GM21786 (cell line): ENCODE measurements around the gene SLBP.

Source experiments
- ATAC-seq: cut with Tn5 transposase; IDR thresholded peaks from one replicate; pipeline ENCODE4 v1.9.1; 2021; ENCODE audit not compliant: unreplicated experiment

The SLBP gene

GRCh38 chr4:1727117-1728031, 15.3 kb upstream of the SLBP start:
- no peak for ATAC-seq

GRCh38 chr4:1726146-1726934, 14.2 kb upstream of the SLBP start:
- no peak for ATAC-seq

GRCh38 chr4:1725521-1725920, 13.4 kb upstream of the SLBP start:
- ATAC-seq = no peak

DNA sequence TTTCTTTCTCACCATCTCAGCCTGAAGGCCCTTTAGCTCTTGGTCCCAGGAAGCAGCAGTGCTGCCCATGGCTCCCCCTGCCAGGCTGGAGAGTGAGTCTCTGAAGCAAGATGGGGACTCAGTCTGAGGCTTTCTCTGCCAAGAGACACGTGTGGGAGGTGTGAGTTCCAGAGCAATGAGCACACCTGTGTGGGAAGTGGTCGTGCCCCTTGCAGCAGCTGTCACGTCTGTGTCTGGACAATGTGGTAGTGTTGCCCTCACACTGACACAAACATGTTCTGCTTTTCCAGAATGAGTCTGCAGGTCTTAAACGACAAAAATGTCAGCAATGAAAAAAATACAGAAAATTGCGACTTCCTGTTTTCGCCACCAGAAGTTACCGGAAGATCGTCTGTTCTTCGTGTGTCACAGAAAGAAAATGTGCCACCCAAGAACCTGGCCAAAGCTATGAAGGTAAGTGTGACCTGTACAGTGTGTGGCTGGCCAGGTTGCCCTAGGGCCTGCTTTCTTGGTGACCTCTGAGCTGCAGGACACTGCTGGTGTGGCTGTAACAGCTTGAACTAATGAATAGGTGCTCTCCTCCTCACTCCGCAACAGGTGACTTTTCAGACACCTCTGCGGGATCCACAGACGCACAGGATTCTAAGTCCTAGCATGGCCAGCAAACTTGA, 11.1 kb upstream of the SLBP start:
- no peak for ATAC-seq

DNA sequence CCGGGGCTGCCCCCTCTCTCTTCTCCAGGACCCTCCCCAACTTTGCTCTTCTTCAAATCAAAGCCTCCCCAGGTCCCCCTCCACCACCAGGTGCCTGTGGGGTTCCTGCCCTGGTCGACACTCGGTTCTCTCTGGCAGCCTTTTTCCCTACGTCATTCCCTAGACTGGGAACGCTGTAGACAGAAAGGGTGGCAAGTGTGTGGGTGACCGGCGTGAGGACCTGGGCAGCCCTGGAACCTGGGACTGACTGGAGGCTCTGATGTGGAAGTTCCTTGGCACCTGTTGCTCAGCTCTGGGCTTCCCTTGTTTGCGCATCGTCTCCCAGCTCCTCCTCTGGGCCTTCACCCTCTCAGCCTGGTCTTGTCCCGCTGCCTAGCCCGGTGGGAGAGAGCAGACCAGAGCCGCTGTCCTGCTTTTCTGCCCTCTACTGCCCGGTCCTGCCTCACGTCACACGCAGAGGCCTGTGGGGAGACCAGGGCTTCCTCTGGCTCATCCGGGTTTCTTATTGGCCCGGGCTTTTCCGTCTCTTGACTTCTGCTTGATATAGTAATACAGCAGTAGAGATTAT, 10.5 kb upstream of the SLBP start:
- no peak for ATAC-seq

- no peak for ATAC-seq
These were observed 9.8 kb upstream of the SLBP start for GRCh38 chr4:1721666-1722550.

DNA sequence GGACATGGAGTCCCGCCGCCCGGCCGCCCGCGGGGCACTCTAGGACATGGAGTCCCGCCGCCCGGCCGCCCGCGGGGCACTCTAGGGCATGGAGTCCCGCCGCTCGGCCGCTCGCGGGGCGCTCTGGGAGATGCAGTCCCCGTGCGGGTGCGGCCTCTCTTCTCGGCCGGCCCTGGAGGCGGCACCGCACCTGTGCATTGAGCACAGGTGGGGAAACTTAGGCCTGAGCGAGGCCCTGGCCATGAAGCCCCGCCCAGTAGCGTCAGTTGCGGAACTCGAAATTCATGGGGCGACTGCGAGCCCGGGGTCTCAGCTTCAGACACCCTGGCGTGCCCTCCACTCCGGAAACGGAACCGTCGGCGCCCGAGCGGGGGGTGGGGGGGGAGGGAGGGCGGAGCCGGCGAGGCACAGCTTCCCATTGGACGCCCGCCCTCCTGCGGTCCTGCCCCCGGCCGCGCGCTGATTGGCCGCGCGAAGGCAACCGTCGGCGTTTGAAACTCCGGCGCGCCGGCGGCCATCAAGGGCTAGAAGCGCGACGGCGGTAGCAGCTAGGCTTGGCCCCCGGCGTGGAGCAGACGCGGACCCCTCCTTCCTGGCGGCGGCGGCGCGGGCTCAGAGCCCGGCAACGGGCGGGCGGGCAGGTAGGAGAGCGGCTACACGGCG, 9.0 kb upstream of the SLBP start, which contains the start of the genes TACC3 and TMEM129:
TACC3 (plus strand) TSS at position 519 of the 663 bp plus-strand sequence. CDS start 1,901 bp downstream, outside the sequence.
TMEM129 (minus strand) TSS at position 321 of the 663 bp plus-strand sequence. CDS start 486 bp downstream, outside the sequence.
- ATAC-seq = peak; percentile 77

- ATAC-seq = no peak
These were observed 8.3 kb upstream of the SLBP start for GRCh38 chr4:1720163-1720983.

DNA sequence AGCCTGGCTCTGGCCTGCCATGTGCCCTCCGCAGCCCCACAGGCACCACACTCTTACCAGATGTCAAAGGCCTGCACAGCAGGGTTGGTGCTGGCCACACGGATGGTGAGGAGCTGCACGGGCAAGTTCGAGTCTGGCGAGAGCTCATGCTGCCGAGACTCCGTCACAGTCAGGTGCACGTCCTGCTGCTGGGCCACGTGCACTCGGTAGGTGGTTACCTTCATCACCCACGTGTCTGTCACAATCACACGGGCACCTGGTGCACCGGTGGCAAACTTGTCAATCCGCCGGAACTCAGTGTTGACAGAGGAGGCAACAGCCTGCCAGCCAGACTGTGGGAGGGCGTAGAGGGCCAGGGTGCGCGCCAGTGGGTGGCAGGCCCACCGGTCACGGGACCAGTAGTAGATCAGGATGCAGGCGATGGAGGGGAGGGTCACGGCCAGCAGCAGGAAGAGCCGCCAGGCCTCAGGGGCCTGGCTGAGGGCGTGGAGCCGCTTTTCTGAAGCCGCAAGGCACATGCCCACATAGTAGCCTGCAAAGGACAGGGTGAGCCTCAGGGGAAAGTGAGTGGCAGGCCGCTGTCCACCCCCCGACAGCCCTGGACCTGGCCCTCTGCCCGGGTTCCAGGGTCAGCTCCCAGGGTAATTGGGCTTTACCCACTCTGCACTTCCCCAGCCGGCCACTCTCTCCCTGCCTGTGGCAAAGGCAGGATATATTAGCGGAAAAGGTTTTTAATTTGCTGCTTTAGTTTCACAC, 6.2 kb upstream of the SLBP start:
- no peak for ATAC-seq

GRCh38 chr4:1717129-1718094, 5.3 kb upstream of the SLBP start:
- no peak for ATAC-seq

- no peak for ATAC-seq
These were observed 4.2 kb upstream of the SLBP start for GRCh38 chr4:1716065-1716945.

DNA sequence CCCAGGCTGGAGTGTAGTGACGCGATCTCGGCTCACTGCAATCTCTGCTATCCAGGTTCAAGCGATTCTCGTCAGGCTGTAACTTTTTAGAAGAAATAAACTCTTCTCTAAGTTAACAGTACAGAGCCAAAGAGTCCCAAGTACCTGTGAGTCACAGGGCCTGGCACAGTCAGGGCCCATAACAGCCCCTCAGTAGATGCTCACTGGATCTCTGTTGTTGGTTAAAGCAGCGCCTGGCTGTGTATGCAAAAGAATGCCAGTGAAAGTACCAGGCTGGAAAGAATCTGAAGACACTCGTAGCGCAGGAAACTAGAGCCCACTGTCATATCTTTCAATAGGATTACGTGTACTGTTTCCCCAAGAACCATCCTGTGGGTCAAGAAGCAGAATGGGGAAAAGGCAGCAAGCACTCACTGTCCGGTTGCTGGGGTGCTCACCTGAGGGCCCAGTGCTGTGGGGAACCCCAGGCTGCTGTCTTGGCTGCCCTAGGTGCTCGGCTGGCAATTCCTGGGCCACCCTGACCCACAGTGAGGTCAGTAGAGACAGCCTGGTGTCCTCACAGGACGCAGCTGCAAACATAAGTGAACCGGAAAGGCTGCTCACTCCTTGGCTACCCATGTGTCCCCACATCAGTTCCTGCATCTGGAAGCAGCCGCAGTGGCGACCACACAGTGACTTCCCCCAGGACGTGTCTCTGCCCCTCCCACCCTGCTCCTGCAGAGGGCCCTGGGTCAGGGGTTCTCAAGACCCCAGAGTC, 3.1 kb upstream of the SLBP start:
- ATAC-seq = peak; percentile 17

DNA sequence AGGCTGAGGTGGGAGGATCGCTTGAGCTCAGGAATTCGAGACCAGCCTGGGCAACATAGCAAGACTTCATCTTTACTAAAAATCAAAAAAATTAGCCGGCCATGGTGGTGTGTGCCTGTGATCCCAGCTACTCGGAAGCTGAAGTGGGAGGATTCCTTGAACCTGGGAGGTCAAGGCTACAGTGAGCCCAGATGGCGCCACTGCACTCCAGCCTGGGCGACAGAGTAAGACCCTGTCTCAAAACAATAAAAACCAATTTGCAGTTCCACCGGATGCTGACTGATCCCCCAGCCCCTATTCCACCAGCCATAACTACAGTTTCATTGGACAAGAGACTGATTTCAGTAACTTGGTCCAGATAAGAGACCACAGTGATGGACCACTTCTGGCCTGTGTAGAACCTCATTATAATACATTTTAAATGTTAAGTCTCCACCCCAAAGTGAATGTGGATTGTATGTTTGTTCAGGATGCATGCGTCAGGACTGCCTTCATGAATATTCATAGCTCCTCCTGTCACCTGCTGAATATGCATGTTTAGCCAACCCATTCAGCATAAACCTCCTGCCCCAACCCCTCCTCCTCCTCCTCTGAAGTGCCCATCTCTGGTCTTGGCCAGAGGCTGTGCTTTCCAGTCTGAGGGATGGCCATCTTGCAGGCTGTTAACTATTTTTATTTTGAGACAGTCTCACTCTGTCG, 2.3 kb upstream of the SLBP start:
- ATAC-seq = no peak
